ENCODE measurements around the gene FAAP24. TPM values are rescaled to one million over a fixed set of nuclear protein-coding genes. Genes with fewer than 3 reads are reported as not detected.
"Not testable (repeated sequence)": the region's sequence is repeated elsewhere in the genome, so short reads cannot be mapped to it uniquely, and the experiment has no call there.

FAAP24 gene
- total RNA-seq, 1 experiment from 2014 or later = 3.3 TPM

DNA sequence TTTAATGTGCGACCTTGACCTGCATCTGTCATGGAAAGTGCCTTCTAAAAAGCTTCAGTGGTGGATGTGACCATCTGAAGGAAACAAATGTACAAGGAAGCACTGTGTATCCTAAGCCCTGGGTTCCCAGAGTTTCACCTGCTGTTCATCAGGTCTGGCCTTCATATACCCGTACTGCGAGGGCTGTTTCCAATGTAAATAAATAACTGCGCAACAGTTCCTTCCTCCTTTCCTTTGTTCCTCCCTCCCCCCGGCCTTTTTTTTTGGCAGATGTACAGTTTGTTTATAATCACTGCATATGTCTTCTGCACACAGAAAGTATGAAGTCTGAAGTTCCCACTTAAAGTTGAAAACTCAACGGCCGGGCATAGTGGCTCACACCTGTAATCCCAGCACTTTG lies 5.2 kb downstream of the FAAP24 start:
- Histone ChIP-seq H3K4me1 (replicated peaks) (peaks cover 2% of the 10 kb centered on the region; the same call in 1 of the 2 replicates), H3K27me3 (replicated peaks) (no peaks in the 10 kb centered on the region), H3K9me3 (replicated peaks) (no peaks in the 10 kb centered on the region), H3K27ac (no peak overlapping the region), H3K36me3 (peaks cover 30% of the 10 kb centered on the region), H3K4me3 (no peak overlapping the region)
- no peak for DNase-seq (ENCODE audit: low read depth in 1 of 2, low spot score in 2 of 2)

DNA sequence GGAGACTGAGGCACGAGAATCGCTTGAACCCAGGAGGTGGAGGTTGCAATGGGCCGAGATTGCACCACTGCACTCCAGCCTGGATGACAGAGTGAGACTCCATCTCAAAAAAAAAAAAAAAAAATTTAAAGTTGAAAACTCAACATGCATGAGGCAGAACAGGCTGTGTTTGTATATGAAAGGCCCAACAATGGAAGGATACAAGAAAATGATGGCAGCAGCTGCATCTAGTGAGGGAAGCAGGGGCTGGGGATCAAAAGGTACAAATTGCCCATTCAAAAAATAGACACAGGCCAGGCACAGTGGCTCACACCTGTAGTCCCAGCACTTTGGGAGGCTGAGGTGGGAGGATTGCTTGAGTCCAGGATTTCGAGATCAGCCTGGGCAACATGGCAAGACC lies 5.8 kb downstream of the FAAP24 start:
- H3K36me3 ChIP-seq = peaks cover 30% of the 10 kb centered on the region
- H3K27me3 ChIP-seq (replicated peaks); H3K4me1 ChIP-seq (replicated peaks); H3K9me3 ChIP-seq (replicated peaks); H3K4me3 ChIP-seq; H3K27ac ChIP-seq; DNase-seq (ENCODE audit: low read depth in 1 of 2, low spot score in 2 of 2): not testable (repeated sequence)

DNA sequence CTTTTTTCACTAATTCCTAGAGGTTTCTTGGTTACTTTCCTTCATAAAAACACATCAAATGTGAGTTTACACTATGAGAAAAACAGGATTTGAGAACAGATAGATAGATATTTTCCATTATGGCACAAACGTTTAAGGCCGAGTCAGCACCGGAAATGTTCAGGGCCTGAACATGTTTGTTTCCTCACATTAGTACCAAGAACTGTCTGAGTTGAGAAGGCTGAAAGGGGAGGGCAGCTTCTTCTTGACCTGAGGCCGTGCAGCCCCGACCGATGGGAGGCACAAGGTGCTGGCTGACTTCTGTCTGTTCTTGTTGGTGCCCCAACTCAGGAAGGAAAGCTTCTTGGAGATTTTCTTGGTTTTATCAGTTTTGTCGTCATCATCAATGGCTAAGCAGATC lies 7.8 kb downstream of the FAAP24 start:
- not testable (repeated sequence) for H3K4me3 ChIP-seq; DNase-seq (ENCODE audit: low read depth in 1 of 2, low spot score in 2 of 2); H3K4me1 ChIP-seq (replicated peaks); H3K27me3 ChIP-seq (replicated peaks); H3K9me3 ChIP-seq (replicated peaks); H3K27ac ChIP-seq
- peaks cover 30% of the 10 kb centered on the region for H3K36me3 ChIP-seq

DNA sequence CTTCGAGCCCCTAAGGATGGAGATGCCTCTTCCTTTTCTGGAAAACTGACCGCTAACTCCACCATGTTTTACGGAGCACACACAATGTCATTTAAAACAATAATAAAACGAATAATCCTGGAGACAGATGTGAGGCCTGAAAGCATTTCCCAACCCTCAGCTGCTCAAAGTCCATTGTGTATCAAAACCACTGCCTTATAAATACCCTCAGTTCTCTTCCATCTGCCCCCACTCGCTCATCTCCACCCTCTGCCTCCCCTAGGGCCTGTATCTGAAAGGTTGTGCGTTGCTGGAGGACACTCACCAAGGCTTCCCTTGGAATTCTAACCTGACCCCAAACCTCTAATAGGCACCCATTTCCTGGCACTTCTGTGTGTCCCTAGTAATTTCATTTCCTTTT lies 10.4 kb downstream of the FAAP24 start:
- not testable (repeated sequence) for H3K27me3 ChIP-seq (replicated peaks); DNase-seq (ENCODE audit: low read depth in 1 of 2, low spot score in 2 of 2); H3K27ac ChIP-seq; H3K4me1 ChIP-seq (replicated peaks); H3K4me3 ChIP-seq; H3K9me3 ChIP-seq (replicated peaks)
- H3K36me3 ChIP-seq = peaks cover 15% of the 10 kb centered on the region

DNA sequence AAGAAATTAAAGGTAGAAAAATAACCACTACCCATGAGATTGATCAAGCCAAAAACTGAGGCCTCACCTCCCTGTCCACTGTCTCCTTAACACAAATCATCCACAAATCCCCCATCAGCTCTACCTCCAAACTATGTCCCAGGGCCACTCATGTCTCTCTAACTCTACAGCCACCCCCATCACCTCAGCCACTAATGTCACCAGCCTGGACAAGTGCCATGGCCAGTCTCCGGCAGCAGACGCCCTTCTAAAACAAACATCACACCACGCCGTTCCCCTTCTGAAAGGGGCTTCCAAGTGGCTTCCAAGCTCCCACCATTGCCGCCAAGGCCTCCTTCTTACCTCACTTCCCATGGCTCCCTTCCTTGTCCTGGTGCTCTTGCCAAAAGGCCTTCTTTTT lies 16.2 kb downstream of the FAAP24 start:
- not testable (repeated sequence) for H3K4me1 ChIP-seq (replicated peaks); H3K36me3 ChIP-seq; H3K27ac ChIP-seq

DNA sequence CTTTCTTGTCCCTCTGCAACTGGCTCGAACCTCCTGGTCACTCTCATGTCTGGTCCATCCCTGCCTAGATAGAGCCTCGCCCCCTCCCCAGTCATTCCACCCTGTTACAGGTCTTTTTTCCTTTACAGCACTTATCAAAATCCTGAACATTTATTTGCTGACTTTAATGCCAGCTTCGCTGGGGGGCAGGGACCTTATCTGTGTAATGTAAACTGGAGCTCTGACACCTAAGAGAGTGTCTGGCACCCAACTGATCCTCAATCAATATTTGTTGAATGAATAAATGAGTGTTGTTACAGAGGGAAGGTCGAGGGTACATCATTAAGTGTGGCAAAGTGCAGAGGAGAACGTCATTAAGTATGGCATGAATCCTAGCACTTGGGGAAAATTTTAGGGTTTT lies 16.7 kb downstream of the FAAP24 start:
- Histone ChIP-seq H3K27ac (no peak overlapping the region), H3K4me1 (replicated peaks) (no peaks in the 10 kb centered on the region), H3K36me3 (peaks cover 11% of the 10 kb centered on the region), H3K4me3 (no peak overlapping the region), H3K9me3 (replicated peaks) (no peaks in the 10 kb centered on the region), H3K27me3 (replicated peaks) (no peaks in the 10 kb centered on the region)
- no peak for DNase-seq (ENCODE audit: low read depth in 1 of 2, low spot score in 2 of 2)

More for the DNA sequence above, 16.2 kb downstream of the FAAP24 start:
- not testable (repeated sequence) for H3K27me3 ChIP-seq (replicated peaks); H3K9me3 ChIP-seq (replicated peaks); DNase-seq (ENCODE audit: low read depth in 1 of 2, low spot score in 2 of 2); H3K4me3 ChIP-seq

DNA sequence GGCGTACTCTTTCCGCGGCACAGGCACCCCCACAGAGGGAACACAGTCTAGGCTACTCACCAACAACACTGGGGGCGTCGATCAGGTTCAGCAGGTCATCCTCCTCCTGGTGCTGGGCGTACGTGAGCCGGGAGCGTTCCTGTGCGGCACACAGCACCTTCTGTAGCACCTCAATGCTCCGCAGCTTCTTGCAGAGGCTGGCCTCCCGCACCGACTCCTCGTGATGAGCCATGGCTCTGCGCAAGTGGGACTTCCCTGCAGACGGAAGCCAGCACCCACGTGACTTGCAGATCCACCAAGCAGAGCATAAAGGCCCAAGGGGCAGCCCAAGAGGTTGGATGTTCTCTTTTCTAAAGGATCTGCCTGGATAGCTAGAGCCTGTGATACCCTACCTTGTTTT lies 23.9 kb downstream of the FAAP24 start:
- not testable (repeated sequence) for H3K4me1 ChIP-seq (replicated peaks); H3K9me3 ChIP-seq (replicated peaks); H3K27ac ChIP-seq; DNase-seq (ENCODE audit: low read depth in 1 of 2, low spot score in 2 of 2); H3K4me3 ChIP-seq; H3K27me3 ChIP-seq (replicated peaks)
- H3K36me3 ChIP-seq = peaks cover 16% of the 10 kb centered on the region

DNA sequence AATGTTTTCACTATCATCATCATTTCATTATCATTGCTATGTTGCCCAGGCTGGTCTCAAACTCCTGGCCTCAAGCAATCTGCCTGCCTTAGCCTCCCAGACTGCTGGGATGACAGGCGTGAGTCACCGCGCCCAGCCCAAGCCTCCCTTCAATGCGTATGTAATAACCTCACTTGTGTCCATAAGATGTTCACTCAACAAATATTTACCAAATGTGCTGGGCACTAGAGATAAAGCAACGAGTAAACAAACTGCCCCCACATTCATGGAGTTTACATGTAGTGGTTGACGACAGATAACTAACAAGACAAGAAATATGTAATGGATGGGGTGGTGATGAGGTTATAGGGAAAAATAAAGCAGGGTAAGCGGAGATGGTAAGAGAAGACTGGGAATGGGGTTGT lies 25.0 kb downstream of the FAAP24 start:
- DNase-seq (ENCODE audit: low read depth in 1 of 2, low spot score in 2 of 2) = peak; percentile 26 to 64

DNA sequence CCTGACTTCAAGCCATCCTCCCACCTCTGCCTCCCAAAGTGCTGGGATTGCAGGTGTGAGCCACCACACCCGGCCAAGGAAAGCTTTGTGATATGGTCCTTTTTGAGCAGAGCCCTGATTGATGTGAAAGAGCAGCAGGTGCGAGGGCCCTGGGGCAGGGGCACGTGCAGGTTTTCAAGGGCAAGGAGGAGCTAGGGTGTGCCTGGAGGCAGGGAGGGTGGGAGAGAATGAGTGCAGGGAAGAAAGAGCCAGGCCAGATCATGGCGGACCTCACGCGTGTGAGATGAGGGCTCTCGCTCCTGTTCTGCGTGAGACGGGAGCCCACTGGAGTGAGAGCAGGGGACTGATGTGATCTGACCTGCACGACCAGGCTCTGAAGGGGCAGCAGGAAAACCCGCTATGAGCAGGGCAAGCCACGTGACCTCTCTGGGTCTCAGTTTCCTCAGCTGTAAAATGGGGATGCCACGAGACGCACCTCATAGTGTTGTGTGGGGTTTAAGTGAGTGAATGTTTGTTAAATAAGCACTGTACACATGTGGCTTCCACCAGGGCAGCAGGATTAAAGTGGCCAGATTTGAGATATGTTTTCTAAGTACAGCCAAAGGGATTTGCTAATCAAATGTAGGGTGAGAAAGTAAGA lies 25.8 kb downstream of the FAAP24 start:
- Histone ChIP-seq H3K4me3 (no peak overlapping the region), H3K27me3 (replicated peaks) (no peaks in the 10 kb centered on the region), H3K36me3 (peaks cover 10% of the 10 kb centered on the region; the same call in 1 of the 2 replicates)

More for the DNA sequence above, 25.0 kb downstream of the FAAP24 start:
- H3K27ac ChIP-seq; H3K4me1 ChIP-seq (replicated peaks); H3K4me3 ChIP-seq; H3K9me3 ChIP-seq (replicated peaks); H3K27me3 ChIP-seq (replicated peaks); H3K36me3 ChIP-seq: not testable (repeated sequence)

GRCh38 chr19:32998722-32999121 lies 26.7 kb downstream of the FAAP24 start:
- Histone ChIP-seq H3K4me1 (replicated peaks) (no peaks in the 10 kb centered on the region), H3K27me3 (replicated peaks) (no peaks in the 10 kb centered on the region), H3K27ac (no peak overlapping the region), H3K36me3 (peaks cover 10% of the 10 kb centered on the region; the same call in 1 of the 2 replicates), H3K9me3 (replicated peaks) (no peaks in the 10 kb centered on the region), H3K4me3 (no peak overlapping the region)
- DNase-seq (ENCODE audit: low read depth in 1 of 2, low spot score in 2 of 2) = no peak

More for the DNA sequence above, 25.8 kb downstream of the FAAP24 start:
- Histone ChIP-seq H3K27ac (no peak overlapping the region), H3K4me1 (replicated peaks) (no peaks in the 10 kb centered on the region), H3K9me3 (replicated peaks) (no peaks in the 10 kb centered on the region)
- DNase-seq (ENCODE audit: low read depth in 1 of 2, low spot score in 2 of 2) = no peak

DNA sequence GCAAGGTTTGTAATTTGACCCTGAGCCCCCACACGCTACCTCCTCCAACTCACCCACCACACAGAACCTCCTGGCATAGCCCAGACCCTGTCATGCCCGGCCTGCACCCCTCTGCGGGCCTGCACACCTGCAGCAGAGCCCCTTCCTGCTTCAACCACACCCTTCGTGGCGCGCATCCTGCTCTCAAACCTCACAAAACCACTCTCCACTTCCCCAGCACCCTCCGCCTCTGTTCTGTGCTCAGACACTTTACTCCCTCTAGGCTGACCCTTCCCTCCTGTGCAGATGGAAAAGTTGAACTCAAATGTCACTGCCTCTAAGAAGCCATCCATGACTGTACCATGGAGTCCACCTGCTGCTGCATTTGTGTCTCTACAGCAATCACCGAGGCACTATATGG lies 28.5 kb downstream of the FAAP24 start:
- no peak for DNase-seq (ENCODE audit: low read depth in 1 of 2, low spot score in 2 of 2)
- no peak overlapping the region for H3K4me3 ChIP-seq
- peaks cover 6% of the 10 kb centered on the region; the same call in 1 of the 2 replicates for H3K36me3 ChIP-seq
- H3K27me3 ChIP-seq (replicated peaks) = no peaks in the 10 kb centered on the region
- no peak overlapping the region for H3K27ac ChIP-seq
- H3K9me3 ChIP-seq (replicated peaks) = no peaks in the 10 kb centered on the region
- H3K4me1 ChIP-seq (replicated peaks) = no peaks in the 10 kb centered on the region

DNA sequence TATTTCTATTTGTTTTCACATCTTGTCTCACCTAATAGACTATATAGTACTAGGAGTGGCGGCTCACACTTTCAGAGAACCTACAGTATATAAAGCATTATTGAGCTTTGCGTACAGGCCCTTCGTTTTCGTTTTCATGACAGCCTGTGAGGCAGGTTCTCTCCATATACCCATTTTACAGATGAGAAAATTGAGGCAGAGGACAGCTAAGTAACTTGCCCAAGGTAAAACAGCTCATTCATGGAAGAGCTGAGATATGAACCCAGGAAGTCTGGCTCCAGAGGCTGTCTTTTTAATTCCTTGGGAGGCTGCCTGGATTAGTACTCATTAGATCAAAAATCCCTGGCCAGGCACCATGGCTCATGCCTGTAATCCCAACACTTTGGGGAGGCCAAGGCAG lies 28.9 kb downstream of the FAAP24 start:
- no peak for DNase-seq (ENCODE audit: low read depth in 1 of 2, low spot score in 2 of 2)
- no peak overlapping the region for H3K27ac ChIP-seq
- peaks cover 6% of the 10 kb centered on the region for H3K36me3 ChIP-seq
- no peaks in the 10 kb centered on the region for H3K9me3 ChIP-seq (replicated peaks)
- no peaks in the 10 kb centered on the region for H3K27me3 ChIP-seq (replicated peaks)
- H3K4me3 ChIP-seq = no peak overlapping the region
- no peaks in the 10 kb centered on the region for H3K4me1 ChIP-seq (replicated peaks)

- H3K27me3 ChIP-seq (replicated peaks); H3K36me3 ChIP-seq; H3K4me3 ChIP-seq; H3K9me3 ChIP-seq (replicated peaks); DNase-seq (ENCODE audit: low read depth in 1 of 2, low spot score in 2 of 2); H3K27ac ChIP-seq; H3K4me1 ChIP-seq (replicated peaks): not testable (repeated sequence)
Measured at GRCh38 chr19:33002126-33002865, 30.3 kb downstream of the FAAP24 start.

DNA sequence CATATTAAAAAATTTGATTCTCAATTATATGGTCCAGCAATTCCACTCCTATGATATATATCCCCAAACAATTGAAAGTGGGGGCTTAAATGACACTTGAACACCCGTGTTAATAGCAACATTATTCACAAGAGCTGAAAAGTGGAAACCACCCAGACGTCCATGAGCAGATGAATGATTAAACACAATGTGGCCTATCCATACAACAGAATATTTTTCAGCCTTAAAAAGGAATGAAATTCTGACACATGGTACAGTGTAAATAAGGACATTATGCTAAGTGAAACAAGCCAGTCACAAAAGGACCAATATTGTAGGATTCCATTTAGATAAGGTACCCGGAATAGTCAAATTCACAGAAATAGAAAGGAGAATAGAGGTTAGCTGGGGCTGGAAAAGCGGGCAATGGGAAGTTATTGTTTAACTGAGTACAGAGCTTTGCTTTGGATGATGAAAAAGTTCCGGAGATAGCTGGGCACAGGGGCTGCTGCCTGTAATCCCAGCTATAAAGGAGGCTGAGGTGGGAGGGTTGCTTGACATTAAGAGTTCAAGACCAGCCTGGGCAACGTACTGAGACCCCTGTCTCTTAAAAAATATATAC lies 31.5 kb downstream of the FAAP24 start:
- not testable (repeated sequence) for H3K36me3 ChIP-seq; H3K27me3 ChIP-seq (replicated peaks); H3K27ac ChIP-seq; H3K4me3 ChIP-seq; H3K4me1 ChIP-seq (replicated peaks); DNase-seq (ENCODE audit: low read depth in 1 of 2, low spot score in 2 of 2); H3K9me3 ChIP-seq (replicated peaks)

Measured in SJSA1 (cell line).